Cardiac muscle cell (in vitro differentiated cells and primary cell): ENCODE data around the gene RGS11. TPM values are rescaled to one million over a fixed set of nuclear protein-coding genes. Genes with fewer than 3 reads are reported as not detected.
A peak's percentile ranks its signal among the peaks of the same experiment; 100 is the strongest.

ENCODE experiments used
- DNase-seq, 2 donors: peaks; one replicate each; pipeline versions ENCODE4 v3.0.0 to v3.0.0-alpha.2; 2010 to 2017; ENCODE audit warnings: low read depth in 1 of 2, low spot score in 1 of 2
- H3K27ac ChIP-seq: fragments of 200-600 bp; sonication (generic); 2 replicates; pipeline ENCODE4 v1.5.1; 2016
- H3K27me3 ChIP-seq: fragments of 200-600 bp; sonication (generic); 2 replicates; pipeline ENCODE4 v1.6.0; 2016; ENCODE audit warnings: control low read depth
- H3K36me3 ChIP-seq: fragments of 200-600 bp; sonication (generic); 2 replicates; pipeline ENCODE4 v1.5.1; 2016; ENCODE audit warnings: control low read depth
- H3K4me1 ChIP-seq: fragments of 200-600 bp; sonication (generic); 2 replicates; pipeline ENCODE4 v1.8.1; 2017; ENCODE audit warnings: low read depth, mild to moderate bottlenecking, mixed run types
- H3K4me3 ChIP-seq: fragments of 200-600 bp; sonication (generic); 2 replicates; pipeline ENCODE4 v1.5.1; 2016; ENCODE audit warnings: mild to moderate bottlenecking
- H3K9me3 ChIP-seq: fragments of 200-600 bp; sonication (generic); 2 replicates; pipeline ENCODE4 v1.5.1; 2017; ENCODE audit warnings: low read depth, mild to moderate bottlenecking, control low read depth
- polyA plus RNA-seq: library from polyadenylated mRNA; unstranded; fragments of >200 nt; fragmentation: Nextera tagmentation; extraction: Ambion mirVana; gene quantifications from 2 replicates; pipeline ENCODE4 v1.2.1, GENCODE V29; 2016
- total RNA-seq: library from RNA; depleted of rRNA; stranded (reverse); fragments of >200 nt; gene quantifications from 2 replicates; pipeline ENCODE4 v1.2.3, GENCODE V29; 2016
- TF ChIP-seq, protein P1 (sequence below): IDR thresholded peaks from 2 replicates; pipeline ENCODE4 v1.5.1; 2012; ENCODE audit warnings: low read depth, mild to moderate bottlenecking, low read length

Gene RGS11
- total and polyA plus RNA-seq, 2 experiments from 2014 or later = 12.0 to 14.8 TPM

DNA sequence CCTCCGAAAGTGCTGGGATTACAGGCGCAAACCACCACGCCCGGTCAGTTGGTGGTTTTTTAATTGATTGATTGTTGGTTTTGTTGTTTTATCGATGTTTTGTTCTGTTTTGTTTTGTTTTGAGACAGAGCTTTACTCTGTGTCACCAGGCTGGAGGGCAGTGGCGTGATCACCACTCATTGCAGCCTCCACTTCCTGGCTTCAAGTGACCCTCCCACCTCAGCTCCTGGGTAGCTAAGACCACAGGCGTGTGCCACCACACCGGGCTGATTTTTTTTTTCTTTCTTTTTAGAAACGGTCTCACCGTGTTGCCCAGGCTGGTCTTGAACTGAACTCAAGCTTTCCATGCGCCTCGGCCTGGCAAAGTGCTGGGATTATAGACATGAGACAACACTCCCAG lies 28.7 kb downstream of the RGS11 start:
- Histone ChIP-seq H3K36me3 (peaks cover 6% of the 10 kb centered on the region), H3K4me3 (no peak overlapping the region), H3K4me1 (no peaks in the 10 kb centered on the region), H3K9me3 (no peaks in the 10 kb centered on the region), H3K27ac (no peak overlapping the region), H3K27me3 (no peaks in the 10 kb centered on the region)
- no peak for DNase-seq
- TF ChIP-seq, protein P1, sequence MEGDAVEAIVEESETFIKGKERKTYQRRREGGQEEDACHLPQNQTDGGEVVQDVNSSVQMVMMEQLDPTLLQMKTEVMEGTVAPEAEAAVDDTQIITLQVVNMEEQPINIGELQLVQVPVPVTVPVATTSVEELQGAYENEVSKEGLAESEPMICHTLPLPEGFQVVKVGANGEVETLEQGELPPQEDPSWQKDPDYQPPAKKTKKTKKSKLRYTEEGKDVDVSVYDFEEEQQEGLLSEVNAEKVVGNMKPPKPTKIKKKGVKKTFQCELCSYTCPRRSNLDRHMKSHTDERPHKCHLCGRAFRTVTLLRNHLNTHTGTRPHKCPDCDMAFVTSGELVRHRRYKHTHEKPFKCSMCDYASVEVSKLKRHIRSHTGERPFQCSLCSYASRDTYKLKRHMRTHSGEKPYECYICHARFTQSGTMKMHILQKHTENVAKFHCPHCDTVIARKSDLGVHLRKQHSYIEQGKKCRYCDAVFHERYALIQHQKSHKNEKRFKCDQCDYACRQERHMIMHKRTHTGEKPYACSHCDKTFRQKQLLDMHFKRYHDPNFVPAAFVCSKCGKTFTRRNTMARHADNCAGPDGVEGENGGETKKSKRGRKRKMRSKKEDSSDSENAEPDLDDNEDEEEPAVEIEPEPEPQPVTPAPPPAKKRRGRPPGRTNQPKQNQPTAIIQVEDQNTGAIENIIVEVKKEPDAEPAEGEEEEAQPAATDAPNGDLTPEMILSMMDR = no peak

DNA sequence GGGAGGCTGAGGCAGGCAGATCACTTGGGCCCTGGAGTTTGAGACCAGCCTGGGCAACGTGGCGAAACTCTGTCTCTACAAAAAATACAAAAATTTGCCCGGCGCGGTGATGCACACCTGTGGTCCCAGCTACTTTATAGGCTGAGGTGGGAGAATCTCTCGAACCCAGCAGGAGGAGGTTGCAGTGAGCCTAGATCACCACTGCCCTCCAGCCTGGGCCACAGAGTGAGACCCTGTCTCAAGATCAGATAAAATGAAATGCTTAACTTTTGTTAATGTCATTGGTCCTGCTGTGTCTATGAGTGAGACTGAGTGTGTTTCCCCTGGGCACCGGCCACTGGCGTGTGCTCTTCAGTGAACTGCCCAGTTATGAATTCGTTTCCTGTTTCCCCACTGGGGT lies 30.6 kb downstream of the RGS11 start:
- Histone ChIP-seq H3K27ac (no peak overlapping the region), H3K4me1 (peaks cover 5% of the 10 kb centered on the region), H3K27me3 (no peaks in the 10 kb centered on the region), H3K36me3 (no peaks in the 10 kb centered on the region), H3K4me3 (no peak overlapping the region), H3K9me3 (no peaks in the 10 kb centered on the region)
- DNase-seq = no peak
- TF ChIP-seq, protein P1 = no peak

DNA sequence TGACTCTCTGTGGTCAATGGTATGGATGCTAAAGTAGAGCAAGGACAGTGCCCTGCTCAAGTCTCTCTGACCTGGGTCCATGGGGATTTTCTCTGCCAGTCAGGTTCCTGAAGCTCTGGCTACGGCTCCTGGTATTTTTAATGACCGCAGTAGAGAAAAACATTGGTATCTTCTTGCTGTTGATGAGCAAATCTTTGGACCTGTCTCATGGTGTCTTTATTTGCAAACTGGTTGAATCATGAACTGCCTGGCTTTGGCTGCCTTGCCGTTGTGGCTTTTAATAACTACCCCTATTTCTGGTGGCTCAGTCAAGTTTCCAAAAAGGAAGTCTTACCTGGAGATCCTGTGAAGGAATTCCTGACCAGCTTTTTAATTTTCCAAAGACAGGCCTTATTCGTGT lies 32.4 kb downstream of the RGS11 start:
- TF ChIP-seq, protein P1 = no peak
- H3K27ac ChIP-seq = peak overlapping the region; percentile 4
- peaks cover 11% of the 10 kb centered on the region for H3K4me1 ChIP-seq
- no peaks in the 10 kb centered on the region for H3K27me3 ChIP-seq
- H3K4me3 ChIP-seq = no peak overlapping the region
- DNase-seq = no peak
- no peaks in the 10 kb centered on the region for H3K36me3 ChIP-seq
- no peaks in the 10 kb centered on the region for H3K9me3 ChIP-seq

DNA sequence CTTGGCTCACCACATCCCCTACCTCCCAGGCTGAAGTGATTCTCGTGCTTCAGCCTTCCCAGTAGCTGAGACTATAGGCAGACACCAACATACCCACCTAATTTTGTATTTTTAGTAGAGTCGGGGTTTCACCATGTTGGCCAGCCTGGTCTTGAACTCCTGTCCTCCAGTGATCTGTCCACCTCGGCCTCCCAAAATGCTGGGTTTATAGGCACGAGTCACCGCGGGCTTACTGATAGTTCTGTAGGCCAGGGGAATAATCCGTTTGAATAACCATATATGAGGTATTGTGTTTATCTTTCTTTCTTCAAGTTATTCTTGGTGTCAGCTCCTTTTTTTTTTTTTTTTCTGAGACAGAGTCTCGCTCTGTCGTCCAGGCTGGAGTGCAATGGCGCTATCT lies 33.5 kb downstream of the RGS11 start:
- Histone ChIP-seq H3K4me3 (no peak overlapping the region), H3K27ac (no peak overlapping the region), H3K36me3 (no peaks in the 10 kb centered on the region), H3K9me3 (no peaks in the 10 kb centered on the region), H3K4me1 (peaks cover 11% of the 10 kb centered on the region), H3K27me3 (no peaks in the 10 kb centered on the region)
- TF ChIP-seq, protein P1 = no peak
- no peak for DNase-seq

DNA sequence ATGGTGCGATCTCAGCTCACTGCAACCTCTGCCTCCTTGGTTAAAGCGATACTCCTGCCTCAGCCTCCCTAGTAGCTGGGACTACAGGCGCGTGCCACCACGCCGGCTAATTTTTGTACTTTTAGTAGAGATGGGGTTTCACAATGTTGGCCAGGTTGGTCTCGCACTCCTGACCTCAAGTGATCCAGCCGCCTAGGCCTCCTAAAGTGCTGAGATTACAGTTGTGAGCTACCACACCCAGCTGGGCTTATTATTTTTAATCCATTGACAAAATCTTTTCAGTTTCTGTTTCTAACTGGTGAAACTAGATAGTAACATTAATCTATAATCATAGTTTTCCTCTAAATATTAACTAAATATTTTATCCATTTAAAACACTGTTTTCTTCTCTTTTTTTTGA lies 35.2 kb downstream of the RGS11 start:
- Histone ChIP-seq H3K9me3 (no peaks in the 10 kb centered on the region), H3K27ac (peak overlapping the region; percentile 83), H3K27me3 (no peaks in the 10 kb centered on the region), H3K4me1 (peaks cover 11% of the 10 kb centered on the region), H3K4me3 (no peak overlapping the region), H3K36me3 (no peaks in the 10 kb centered on the region)
- TF ChIP-seq, protein P1 = no peak
- no peak for DNase-seq

DNA sequence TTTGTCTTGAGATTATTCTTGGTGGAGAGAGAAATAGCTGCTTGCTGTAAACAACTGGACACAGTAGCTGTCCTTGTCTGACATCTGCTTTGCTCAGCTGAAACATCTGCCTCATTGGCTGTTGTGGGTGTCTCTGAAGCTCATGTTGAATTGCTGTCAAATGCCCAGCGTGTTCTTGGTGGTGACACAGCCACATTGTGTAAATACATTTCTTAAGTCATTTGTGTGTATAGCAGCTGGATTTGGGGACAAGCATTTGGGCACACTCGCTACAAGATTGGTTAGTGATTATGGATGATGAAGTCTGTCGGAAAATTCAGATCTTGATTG lies 35.8 kb downstream of the RGS11 start:
- Histone ChIP-seq H3K27ac (peak overlapping the region; percentile 83), H3K4me1 (peaks cover 11% of the 10 kb centered on the region), H3K36me3 (no peaks in the 10 kb centered on the region), H3K27me3 (no peaks in the 10 kb centered on the region), H3K4me3 (no peak overlapping the region), H3K9me3 (no peaks in the 10 kb centered on the region)
- TF ChIP-seq, protein P1 = no peak
- peak in 1 of 2 donors; percentile 30 for DNase-seq
